NCI-H82 (cell line): ENCODE results near the gene LAMA2.
"Not testable (repeated sequence)": the region's sequence is repeated elsewhere in the genome, so short reads cannot be mapped to it uniquely, and the experiment has no call there.

Experiments used
- DNase-seq: peaks from one replicate; lab custom pipeline; 2025; lab: John Stamatoyannopoulos, UW

LAMA2 gene

DNA sequence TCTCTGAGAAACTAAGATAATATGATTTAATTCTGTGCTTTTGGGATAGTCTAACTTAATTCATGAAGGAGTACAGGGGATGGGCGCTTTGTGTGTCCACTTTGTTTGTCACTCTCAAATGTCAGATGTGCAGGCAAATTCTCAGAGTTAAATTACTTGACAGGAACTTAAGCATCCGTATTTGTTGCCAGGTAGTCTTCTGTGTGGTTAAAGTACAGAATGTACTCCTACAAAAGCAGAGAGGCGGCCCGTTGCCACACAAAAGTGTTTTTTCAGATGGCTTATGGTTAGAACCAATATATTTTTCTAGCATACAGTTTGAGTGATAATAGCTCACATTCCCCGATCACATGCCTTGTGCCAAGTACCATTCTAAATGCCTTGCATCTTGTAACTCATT lies 234.4 kb downstream of the LAMA2 start:
- DNase-seq: no peak

DNA sequence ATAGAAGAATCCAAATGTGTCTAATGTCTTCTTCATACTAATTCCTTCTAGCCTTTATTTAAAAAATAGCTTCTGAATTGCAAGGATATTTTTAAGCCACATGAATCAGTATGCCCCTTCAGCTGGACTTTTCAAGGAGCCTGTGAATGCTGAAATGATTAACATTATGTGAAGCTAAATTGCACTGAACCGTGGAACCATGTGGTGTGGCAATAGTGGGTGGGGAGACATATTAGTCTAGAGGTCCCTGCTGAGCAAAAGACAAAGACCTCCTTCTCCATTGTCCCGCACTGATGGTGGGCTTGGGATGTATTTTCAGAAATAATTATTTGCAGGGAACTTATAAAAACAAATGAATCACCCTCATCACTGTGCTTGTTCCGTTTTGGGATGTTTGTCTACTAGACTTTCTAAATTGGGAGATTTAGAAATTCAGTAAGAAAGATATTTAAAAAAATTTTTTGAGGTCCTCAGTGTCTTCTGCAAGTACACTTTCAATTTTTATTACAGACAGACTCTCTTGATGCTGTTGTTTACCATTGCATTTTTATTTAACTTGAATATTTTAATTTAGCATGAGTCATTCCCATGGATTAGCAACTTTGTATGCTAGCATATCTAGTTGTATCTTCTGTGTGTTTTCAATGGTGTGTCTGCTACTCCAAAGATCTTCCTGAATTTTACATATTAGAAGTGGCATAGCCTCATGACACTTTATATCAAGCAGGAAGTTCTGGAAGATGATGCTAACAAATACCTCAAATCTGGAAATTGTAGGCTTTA lies 238.1 kb downstream of the LAMA2 start:
- no peak for DNase-seq

DNA sequence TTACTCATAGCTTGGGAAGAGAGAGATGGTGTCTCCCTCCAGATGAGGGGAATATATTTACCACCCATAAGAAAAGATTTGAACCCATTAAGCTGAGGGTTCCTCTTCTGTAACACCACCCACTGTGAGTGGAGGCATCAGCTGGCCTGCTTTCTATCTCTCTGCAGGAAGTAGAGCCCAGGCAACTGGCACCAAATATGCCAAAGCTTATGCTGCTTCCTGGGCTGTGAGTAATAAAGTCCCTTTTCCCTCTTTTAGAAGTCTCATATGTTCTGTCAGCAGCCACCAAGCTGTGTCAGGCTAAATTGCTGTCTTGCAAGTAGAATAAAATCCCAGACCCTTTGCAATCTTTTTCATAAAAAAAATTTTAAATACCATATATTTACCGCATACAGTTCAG lies 241.4 kb downstream of the LAMA2 start:
- DNase-seq: no peak

DNA sequence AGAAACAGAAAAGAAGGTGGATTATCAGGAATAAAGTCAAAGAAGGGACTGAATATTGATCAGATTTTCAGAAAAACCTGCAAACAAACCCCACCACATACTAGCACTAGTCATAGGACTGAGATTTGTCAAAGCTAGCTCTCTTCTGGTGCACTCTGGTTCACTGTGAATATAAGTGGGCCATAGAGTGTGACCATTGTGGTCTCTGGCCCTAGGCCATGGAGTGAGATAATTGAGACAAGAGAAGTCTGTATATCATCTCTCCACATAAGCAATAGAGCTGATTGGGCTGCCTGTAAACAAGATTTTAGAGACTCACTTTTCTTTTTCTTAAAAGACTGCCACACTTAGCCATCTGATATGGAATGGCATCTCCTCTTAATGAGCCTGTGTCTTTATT lies 247.2 kb downstream of the LAMA2 start:
- no peak for DNase-seq

DNA sequence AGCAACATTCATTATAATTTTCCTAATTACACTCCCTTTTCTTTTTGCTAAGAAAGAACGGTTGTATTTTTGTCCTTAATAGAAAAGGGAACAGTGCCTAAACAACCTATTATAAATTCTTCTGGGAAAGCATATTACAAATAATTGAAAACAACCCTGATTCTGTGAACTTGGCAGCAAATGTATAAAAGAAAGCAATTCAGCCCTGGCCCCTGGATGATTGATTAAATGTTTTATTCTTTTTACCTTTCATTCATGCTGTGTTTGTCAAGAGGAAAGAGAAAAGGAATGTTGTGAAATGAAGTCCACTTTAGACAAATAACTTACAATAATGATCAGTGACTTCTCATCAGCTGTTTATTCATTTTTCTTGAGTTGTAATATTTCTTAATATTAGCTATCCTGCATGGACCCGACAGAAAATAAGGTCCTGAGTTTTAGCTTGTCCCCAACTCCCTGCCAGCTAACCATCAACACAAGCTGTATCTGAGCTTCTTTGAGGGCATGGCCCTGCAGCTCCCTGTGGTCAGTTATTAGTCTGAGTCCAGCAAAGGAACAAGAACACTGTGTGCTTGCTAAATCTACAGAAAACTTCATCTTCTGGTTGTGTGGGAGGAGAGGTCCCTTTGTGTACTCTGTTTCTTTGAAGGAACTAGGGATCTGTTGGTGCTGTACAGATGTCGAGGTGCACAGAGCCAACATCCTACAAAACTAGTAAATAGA lies 248.2 kb downstream of the LAMA2 start:
- no peak for DNase-seq

DNA sequence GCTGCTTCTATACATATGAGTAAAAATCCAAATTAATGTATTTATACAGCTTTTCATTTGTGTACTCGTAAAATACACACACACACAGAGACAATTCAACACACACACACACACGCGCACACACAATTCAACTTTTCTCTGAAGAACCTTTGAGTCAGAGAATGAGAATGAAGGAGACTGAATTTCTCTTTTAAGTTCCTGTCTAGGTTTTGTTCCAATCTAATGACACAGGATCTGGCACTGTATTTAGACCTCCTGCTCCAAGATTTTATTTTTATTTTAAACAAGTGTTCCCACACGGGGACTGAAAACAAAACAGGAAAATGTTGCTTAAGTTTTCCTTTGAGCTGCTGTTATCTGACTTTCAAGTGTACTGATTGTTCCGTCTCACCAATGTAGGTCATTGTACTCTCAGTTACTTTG lies 250.8 kb downstream of the LAMA2 start:
- no peak for DNase-seq

DNA sequence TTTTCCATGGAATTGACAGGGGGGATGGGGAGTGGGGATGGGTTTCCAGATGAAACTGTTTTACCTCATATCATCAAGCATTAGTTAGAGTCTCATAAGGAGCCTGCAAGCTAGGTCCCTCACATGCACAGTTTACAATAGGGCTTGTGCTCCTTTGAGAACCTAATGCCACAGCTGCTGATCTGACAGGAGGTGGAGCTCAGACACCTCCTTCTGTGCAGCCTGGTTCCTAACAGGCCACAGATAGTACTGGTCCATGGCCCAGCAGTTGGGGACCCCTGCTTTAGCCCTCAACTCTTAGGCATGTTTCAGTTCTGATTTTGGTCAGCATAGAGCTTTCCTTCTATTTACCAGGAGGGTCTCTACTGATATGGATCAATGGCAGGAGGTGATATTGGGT lies 251.6 kb downstream of the LAMA2 start:
- no peak for DNase-seq

DNA sequence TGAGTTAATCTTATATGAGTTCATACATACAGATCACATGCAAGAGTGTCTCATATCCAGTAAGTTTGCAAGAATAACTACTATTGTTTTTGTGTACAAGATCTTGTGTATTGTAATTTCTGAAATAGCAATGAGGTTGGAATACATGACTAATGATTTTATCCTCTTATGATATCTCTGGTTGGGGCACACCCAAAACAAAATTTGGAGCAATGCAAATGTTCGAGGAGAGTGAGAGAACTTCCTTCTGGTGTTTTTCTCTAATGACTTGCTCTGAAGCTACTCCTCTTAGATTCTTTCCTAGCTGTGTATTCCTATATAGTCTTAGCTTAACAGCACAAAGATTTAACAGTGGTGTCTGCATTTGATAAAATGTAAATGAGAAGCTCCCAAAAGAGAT lies 252.5 kb downstream of the LAMA2 start:
- DNase-seq: no peak

DNA sequence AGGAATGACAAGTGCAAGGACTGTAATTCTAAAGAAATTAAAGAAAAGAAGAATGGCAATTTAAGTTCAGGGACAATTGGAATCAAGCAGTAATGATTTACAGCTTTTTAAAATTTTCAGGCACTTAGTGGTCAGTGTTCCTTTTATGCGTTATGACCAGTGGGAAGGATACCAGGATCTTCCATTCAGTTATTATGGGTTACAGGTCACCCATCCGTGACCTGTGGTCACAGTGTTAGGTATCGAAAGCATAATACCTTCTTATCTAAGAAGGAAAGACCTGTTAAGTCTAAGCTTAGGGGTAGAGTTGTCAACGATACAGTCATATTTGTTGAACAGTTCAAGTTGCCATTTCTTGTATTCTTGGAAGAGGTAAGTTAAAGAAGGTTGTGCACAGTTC lies 253.8 kb downstream of the LAMA2 start:
- DNase-seq: no peak

DNA sequence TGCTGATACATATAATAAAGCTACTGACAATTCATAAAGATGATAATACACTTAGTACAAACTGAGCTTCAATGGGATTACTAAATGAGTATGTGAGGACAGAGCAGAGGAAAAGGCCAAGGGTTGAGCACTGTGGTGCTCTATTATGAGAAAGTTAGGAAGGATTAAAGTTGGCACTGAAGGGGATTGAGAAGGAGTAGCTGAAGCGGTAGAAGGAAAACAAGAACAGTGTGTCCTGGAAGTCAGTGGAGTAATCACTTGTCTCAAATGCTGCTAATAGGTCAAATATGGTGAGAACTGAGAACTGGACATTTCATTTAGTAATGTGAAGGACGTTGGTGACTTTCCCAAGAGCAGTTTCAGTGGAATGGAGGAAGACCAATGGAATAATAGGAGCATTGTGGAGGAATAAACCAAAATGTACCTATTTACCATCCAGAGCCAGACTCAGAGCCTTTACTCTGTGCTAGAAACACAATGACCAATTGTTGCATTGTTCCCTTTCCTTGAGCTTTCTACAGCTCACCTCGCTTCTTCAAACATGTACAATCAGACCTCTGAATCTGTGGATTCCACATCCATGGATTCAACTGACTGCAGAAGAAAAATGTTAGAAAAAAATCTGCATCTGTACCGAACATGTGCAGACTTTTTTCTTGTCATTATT lies 255.9 kb downstream of the LAMA2 start:
- peak; percentile 21 for DNase-seq

DNA sequence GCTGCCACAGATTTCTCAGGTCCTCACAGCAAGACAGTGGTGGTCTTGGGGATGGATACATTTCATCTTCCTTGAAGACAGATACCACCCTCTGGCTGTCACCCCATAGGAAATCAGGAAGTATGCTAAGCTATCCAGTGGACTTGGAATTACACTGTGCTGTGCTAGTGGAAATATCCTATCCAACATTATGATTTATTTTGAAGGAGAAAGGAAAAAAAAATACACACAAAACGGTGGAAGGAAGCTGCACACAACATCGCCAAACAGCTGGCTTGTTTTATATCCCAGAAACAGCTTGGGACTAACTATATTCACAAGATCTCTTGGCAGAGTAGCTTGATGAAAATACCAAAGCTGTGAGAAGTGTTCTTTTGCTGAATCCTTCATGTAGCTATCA lies 257.6 kb downstream of the LAMA2 start:
- DNase-seq: no peak

DNA sequence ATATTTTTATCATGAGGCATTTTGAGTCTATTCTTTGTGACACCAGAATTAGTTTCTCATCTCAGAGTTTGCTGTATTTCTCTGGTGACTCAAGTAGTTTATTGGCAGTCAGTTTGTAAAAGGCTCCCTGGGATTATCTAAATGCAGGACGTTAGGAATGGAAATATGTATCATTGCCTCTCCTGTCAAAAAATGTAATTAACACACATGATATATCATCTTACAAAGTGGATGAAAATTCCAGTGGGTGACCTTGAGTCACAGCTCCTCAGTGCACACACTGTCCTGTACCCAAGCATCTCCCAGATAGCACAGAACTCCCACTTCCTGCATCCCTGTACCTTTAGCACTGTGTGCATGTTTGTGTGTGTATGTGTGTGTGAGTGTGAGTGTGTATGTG lies 258.6 kb downstream of the LAMA2 start:
- no peak for DNase-seq

DNA sequence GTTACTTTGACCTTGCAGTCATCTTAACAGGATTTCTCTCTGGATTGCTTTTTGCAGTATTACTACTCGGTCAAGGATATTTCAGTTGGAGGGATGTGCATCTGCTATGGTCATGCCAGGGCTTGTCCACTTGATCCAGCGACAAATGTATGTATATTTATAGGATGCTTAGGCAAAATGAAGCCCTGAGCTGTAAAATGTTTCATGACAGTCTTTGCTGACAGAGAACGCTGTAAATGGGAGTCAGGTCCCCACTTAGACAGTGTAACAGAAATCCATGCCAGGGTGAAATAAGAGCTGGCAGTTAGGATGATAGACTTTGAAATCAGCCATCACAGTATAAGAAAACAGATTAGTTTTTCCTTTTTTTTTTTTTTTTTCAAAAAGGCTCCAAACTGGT lies 264.0 kb downstream of the LAMA2 start:
- DNase-seq: no peak

DNA sequence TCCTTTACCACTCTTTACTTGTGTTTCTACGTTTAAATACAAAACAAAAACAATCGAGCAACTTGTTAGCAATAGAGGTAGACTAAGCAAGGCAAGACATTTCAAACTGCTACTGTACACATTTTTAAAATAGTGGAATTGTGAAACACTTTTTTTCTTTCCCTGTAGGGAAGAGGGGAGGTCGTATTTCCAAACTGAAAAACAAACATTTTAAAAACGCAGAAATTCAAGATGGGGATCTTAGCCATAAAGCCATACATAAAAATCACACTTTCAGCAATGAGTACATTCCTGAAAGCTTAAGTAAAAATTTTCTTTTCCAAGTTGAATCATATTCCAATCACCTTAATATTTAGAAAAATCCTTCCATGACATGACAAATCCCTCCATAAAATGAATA lies 267.6 kb downstream of the LAMA2 start:
- DNase-seq: no peak

DNA sequence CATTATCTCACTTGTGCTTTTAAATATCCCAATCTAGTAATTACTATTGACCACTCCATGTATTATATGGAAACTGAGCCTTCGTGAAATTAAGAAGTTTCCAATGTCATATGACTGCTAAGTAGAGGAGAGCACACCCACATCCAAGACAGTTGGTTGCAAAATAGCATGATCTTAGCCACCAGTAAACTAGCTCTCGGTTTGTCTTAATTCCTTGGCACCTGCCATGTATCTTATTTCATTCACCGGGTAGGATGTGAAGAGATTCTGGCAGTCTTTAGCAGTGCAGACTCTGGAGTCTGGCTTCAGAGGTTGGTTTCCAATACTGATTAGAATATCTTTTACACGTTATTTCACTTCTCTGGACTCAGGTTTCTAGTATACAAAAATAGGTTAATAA lies 270.3 kb downstream of the LAMA2 start:
- no peak for DNase-seq

DNA sequence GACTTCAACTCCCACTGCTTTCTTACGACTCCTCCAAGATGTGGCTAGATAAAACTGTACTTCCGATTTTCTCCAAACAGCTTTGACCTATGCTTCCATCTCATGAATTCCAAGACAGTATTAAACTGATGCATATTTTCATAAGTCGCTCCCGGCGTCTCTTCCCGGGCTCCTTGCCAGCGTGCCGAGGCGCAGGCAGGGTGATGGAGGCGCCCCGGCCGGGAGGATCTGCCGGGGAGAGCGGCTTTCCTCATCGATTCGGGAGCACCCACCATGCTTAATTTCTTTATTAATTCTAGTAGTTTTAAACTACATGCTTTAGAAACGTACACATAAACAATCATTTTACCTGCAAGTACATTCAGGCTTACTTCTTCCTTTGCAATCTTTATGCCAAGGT lies 276.3 kb downstream of the LAMA2 start:
- DNase-seq: not testable (repeated sequence)

DNA sequence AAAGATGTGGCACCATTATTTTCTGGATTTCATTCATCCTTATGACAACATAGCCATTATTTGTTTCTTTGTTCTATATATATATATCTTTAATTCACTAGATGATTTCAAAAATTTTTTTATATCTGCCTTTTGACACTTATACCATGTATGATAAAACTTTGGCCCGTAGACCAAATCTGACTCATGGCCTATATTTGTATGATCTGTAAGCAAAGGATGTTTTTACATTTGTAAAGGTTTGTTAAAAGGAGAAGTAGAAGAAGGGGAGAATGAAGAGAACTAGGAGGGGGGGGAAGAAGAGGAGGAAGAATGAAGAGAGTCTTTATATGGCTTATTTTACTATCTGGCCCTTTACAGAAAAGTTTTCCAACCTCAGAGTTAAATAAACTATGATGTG lies 279.7 kb downstream of the LAMA2 start:
- no peak for DNase-seq

DNA sequence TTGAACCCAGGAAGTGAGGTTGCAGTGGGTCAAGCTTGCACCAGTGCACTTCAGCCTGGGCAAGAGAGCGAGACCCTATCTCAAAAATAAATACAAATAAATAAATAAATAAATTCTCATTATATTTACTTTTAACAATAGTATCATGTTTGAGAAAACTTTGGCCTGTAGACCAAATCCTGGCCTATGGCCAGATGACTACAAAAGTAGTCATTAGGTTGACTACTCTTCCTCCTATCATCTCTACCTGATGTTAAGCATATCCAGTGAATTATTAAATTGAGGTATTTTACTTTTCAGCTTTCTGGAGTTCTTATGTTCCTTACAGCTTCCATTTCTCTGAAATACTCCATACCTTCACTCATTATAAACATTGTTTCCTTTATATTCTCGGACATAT lies 280.6 kb downstream of the LAMA2 start:
- no peak for DNase-seq

DNA sequence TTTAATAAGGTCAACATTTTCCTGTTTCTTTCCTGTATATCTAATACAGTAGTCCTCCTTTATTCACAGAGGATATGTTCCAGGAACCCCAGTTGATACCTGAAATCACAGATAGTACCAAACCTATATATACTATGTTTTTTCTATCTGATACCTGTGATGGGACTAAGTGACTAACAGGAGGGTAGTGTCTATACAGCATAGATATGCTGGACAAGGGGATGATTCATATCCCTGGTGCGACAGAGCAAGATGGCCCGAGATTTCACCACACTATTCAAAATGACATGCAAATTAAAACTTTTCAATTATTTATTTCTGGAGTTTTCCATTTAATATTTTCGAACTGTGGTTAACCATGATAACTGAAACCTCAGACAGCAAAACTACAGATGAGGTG lies 281.1 kb downstream of the LAMA2 start:
- DNase-seq: no peak

DNA sequence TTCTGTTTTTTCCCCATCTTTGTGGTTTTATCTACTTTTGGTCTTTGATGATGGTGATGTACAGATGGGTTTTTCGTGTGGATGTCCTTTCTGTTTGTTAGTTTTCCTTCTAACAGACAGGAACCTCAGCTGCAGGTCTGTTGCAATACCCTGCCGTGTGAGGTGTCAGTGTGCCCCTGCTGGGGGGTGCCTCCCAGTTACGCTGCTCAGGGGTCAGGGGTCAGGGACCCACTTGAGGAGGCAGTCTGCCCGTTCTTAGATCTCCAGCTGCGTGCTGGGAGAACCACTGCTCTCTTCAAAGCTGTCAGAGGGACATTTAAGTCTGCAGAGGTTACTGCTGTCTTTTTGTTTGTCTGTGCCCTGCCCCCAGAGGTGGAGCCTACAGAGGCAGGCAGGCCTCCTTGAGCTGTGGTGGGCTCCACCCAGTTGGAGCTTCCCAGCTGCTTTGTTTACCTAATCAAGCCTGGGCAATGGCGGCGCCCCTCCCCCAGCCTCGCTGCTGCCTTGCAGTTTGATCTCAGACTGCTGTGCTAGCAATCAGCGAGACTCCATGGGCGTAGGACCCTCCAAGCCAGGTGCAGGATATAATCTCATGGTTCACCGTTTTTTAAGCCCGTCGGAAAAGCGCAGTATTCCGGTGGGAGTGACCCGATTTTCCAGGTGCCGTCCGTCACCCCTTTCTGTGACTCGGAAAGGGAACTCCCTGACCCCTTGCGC lies 289.5 kb downstream of the LAMA2 start:
- peak; percentile 48 for DNase-seq

DNA sequence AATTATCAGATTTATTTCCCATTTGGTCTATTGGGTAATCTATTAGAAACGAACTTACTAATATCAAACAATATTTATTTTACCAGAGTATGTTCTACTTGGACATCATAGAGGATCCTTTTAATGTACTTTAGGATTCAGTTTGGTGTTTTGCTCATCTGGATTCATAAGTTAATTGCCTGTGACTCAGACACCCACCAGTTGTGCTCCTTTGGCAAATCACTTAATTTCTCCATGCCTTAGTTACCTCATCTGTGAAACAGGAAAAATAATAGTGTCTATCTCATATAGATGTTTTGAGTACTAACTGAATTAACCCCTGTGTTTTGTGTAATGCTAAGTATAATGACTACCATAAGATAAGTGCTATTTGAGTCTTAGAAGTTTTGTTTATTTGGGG lies 292.1 kb downstream of the LAMA2 start:
- DNase-seq: no peak

DNA sequence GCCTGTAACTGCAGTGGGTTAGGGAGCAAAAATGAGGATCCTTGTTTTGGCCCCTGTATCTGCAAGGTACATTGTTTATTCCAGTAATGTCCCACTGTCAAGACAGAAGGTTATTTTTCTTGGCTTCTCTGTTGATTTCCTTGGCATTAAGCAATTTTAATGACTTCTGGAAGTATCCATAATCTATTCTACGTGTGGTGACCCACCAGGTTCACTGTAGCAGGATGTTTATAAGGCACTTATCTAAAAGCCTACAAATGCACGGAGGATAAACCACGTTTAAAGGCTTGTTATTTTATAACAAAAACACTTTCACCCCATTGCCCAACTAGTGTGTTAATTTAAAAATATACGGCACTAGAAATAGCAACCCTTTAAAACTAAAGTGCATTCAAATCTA lies 294.9 kb downstream of the LAMA2 start:
- no peak for DNase-seq

DNA sequence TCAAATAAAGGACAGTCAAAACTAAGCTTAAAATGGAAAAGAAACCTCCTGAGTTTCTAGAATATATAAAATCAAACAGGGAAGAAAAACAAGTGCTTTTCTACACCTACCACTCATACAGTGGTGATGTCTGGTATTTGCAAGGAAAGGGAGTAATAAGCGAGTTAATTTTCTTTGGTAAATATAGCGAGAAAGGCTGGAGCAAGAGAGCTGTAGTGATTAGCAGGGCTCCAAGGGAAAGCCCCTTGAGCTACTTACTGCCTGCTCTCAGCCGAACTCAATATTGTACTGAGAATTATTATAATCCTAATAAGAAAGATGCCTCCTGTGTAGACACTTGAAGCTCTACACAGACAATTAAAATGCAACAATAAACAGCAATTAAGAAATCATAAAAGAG lies 296.3 kb downstream of the LAMA2 start:
- peak; percentile 46 for DNase-seq
